TTC549 (cell line): ENCODE results near the gene SCN2B.

Source experiments
- FAIRE-seq: peaks from 2 replicates; lab custom pipeline; 2012; peaks lifted over from hg19 to GRCh38; lab: Jason Lieb, UNC

SCN2B gene

GRCh38 chr11:118175993-118176777 is at the start of gene SCN2B:
TSS of gene SCN2B (minus strand) at chr11:118176639. CDS start at chr11:118176431, 208 bp downstream.
- FAIRE-seq, result peak; percentile 79

GRCh38 chr11:118224511-118225188 is 48.2 kb upstream of the SCN2B start, which contains the start of gene JAML:
TSS of gene JAML (minus strand) at chr11:118225011. CDS start at chr11:118214866, 10,145 bp downstream.
- no peak for FAIRE-seq

GRCh38 chr11:118223992-118224391 is 47.6 kb upstream of the SCN2B start:
- FAIRE-seq, result no peak

- no peak for FAIRE-seq
Observed at GRCh38 chr11:118223570-118223969, 47.1 kb upstream of the SCN2B start.

GRCh38 chr11:118222437-118222836 is 46.0 kb upstream of the SCN2B start:
- no peak for FAIRE-seq

- FAIRE-seq, result no peak
Observed at GRCh38 chr11:118221419-118221818, 45.0 kb upstream of the SCN2B start.

- FAIRE-seq, result no peak
Observed at GRCh38 chr11:118219732-118220131, 43.3 kb upstream of the SCN2B start.

GRCh38 chr11:118219244-118219643 is 42.8 kb upstream of the SCN2B start:
- no peak for FAIRE-seq

- no peak for FAIRE-seq
Observed at GRCh38 chr11:118217575-118217974, 41.1 kb upstream of the SCN2B start.

GRCh38 chr11:118216621-118217481 is 40.4 kb upstream of the SCN2B start:
- FAIRE-seq, result no peak

GRCh38 chr11:118215765-118216164 is 39.3 kb upstream of the SCN2B start:
- no peak for FAIRE-seq

- FAIRE-seq, result no peak
Observed at GRCh38 chr11:118215262-118215661, 38.8 kb upstream of the SCN2B start.

- no peak for FAIRE-seq
Observed at GRCh38 chr11:118214210-118214914, 37.9 kb upstream of the SCN2B start.

GRCh38 chr11:118213781-118214180 is 37.3 kb upstream of the SCN2B start:
- FAIRE-seq, result no peak

GRCh38 chr11:118213201-118213600 is 36.8 kb upstream of the SCN2B start:
- no peak for FAIRE-seq

- FAIRE-seq, result no peak
Observed at GRCh38 chr11:118212781-118213191, 36.3 kb upstream of the SCN2B start.

- FAIRE-seq, result no peak
Observed at GRCh38 chr11:118212131-118212725, 35.8 kb upstream of the SCN2B start.

- no peak for FAIRE-seq
Observed at GRCh38 chr11:118211006-118211405, 34.6 kb upstream of the SCN2B start.

- no peak for FAIRE-seq
Observed at GRCh38 chr11:118210323-118210722, 33.9 kb upstream of the SCN2B start.

GRCh38 chr11:118209033-118209432 is 32.6 kb upstream of the SCN2B start:
- FAIRE-seq, result no peak

- no peak for FAIRE-seq
Observed at GRCh38 chr11:118207079-118207478, 30.6 kb upstream of the SCN2B start.
